Central memory CD8-positive, alpha-beta T cell (primary cell): ENCODE data around the gene STT3B.

ENCODE experiments used
- ATAC-seq: fragments of 150-1000 bp; cut with Tn5 transposase; replicated peaks from 2 replicates; pipeline ENCODE4 v1.10.0; 2022; ENCODE audit warnings: mild to moderate bottlenecking, moderate FRiP score, moderate number of reproducible peaks; ENCODE audit not compliant: poor library complexity, severe bottlenecking; ENCODE audit errors: extremely low read depth
- DNase-seq, 2 donors: peaks; one replicate each; pipeline ENCODE4 v3.0.0; 2021; ENCODE audit warnings: low spot score in 2 of 2
- H3K27ac Mint-ChIP-seq: one replicate; pipeline ENCODE4 v1.8.0; 2022; ENCODE audit warnings: low read depth, mild to moderate bottlenecking, moderate library complexity, mixed read lengths
- H3K27me3 Mint-ChIP-seq: one replicate; pipeline ENCODE4 v1.8.0; 2022; ENCODE audit warnings: mixed read lengths
- H3K36me3 Mint-ChIP-seq: one replicate; pipeline ENCODE4 v1.8.0; 2022; ENCODE audit warnings: mild to moderate bottlenecking, moderate library complexity, mixed read lengths; ENCODE audit not compliant: insufficient read depth
- H3K4me1 Mint-ChIP-seq: one replicate; pipeline ENCODE4 v1.8.0; 2022; ENCODE audit warnings: mixed read lengths
- H3K4me3 Mint-ChIP-seq: one replicate; pipeline ENCODE4 v1.8.0; 2022; ENCODE audit warnings: mild to moderate bottlenecking, moderate library complexity, mixed read lengths
- H3K9me3 Mint-ChIP-seq: one replicate; pipeline ENCODE4 v1.8.0; 2022; ENCODE audit warnings: mixed read lengths

The STT3B gene

DNA sequence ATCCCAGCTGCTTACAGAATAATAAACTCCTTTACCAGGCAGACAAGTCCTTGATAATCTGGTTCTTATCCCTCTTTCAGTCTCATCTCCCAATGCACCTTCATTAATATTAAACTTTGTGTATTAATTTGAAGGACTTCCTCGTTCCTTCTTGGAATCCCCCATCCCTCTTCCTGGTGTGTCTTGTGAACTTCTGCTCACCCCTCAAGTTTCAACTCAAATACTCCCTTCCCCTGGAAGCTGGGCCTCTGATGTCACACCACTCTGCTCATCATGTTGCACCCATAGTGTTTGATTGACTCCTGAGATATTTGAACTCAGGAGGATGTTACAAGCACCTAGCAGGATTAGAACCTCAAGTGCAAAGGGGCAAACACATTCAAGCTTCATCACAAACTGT lies 3.3 kb upstream of the STT3B start:
- no peak overlapping the region for H3K27ac Mint-ChIP-seq
- H3K9me3 Mint-ChIP-seq: no peaks in the 10 kb centered on the region
- H3K36me3 Mint-ChIP-seq: peaks cover 23% of the 10 kb centered on the region
- no peak for ATAC-seq
- peaks cover 9% of the 10 kb centered on the region for H3K4me1 Mint-ChIP-seq
- no peak for DNase-seq
- no peaks in the 10 kb centered on the region for H3K27me3 Mint-ChIP-seq
- H3K4me3 Mint-ChIP-seq: no peak overlapping the region

DNA sequence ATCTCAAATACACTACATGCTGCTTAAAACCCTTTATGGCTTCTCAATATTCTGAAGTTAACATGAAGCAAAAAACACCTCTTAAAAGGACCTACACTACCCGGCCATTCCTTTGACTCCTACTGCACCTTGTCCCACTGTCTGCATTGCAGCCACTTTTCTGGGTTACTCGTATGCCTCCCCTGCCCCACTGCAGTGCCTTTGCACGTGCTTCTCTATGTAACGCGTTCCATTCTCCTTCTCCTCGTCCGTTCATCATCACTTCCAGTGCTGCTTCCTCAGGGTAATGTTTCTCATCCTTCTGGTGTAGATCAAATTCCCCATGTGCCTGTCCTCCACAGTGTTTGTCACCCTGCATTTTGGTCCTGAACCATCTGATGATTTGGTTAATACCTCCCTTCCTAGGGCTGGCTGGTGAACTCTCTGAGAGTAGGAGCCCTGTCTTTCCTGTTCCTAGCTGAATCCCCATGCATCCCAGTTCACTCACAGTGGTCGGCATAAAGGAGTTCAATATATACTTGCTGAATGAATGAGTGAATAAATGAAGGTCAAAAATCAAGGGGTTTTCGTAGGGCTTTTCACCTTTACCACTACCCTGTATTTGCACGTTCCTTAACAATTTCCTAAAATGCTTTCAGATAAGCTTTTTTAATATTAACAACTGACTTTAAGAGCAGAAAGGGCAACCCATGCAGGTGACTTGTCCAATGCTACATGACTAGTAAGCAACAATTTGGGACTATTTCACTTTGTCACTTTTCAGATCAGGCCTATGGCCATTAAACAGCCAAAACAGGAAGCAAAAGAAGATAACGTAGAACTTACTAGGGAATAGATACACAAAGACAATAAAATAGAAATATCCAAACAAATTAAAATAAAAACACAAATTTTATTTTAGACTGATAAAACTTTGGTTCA lies 2.4 kb upstream of the STT3B start:
- Mint-ChIP-seq H3K9me3 (no peaks in the 10 kb centered on the region), H3K4me1 (peaks cover 10% of the 10 kb centered on the region), H3K36me3 (peaks cover 24% of the 10 kb centered on the region), H3K27ac (no peak overlapping the region), H3K4me3 (no peak overlapping the region), H3K27me3 (no peaks in the 10 kb centered on the region)
- DNase-seq (no peak), ATAC-seq (no peak)

DNA sequence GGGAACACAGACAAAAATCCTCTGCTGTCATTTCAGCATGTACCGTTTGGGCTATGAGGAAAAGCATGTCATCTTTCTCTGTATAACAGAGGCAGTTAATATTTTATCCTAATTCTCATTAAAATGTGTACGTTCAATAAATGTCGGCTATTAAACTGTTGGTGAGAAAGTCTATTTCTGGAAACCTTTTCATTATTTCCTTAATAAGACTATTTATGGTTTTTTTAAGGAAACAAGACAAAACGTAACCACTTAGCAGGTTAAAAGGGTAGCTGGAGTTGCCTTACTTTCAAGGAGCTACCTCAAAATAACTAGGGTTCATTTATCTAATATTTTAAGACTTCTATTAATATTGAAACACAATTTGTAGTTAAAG lies 1.8 kb upstream of the STT3B start:
- H3K27me3 Mint-ChIP-seq: no peaks in the 10 kb centered on the region
- peaks cover 13% of the 10 kb centered on the region for H3K4me1 Mint-ChIP-seq
- ATAC-seq (no peak), DNase-seq (no peak)
- H3K4me3 Mint-ChIP-seq: peak overlapping the region; percentile 93
- H3K27ac Mint-ChIP-seq: peak overlapping the region; percentile 95
- no peaks in the 10 kb centered on the region for H3K9me3 Mint-ChIP-seq
- H3K36me3 Mint-ChIP-seq: peaks cover 24% of the 10 kb centered on the region

DNA sequence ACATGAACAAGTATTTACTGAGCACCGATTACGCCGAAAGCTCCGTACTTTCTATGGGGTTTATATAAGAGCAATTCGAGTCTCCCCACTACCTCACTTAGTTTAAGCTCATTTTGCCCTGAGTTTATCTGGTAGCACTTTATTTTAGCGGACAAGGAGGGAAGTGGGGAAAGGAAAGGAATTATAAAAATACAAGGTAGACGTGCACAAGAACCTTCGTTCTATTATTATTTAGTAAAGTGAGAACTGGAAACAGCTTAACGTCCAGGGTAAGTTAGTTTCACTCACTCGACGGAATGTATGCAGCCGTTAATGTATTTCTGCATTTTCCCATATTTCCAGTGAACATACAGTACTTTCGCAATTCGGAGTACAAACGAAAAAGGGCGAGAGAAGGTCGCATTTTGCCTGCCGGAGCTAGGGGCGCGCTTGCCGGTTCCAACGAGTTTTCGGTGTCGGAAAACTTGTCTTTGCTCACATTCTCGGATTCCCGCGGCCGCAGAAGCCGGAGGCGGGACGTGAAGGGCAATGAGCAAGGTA lies 1.2 kb upstream of the STT3B start:
- Mint-ChIP-seq H3K4me3 (peak overlapping the region; percentile 93), H3K4me1 (peaks cover 18% of the 10 kb centered on the region), H3K27ac (peak overlapping the region; percentile 95), H3K9me3 (no peaks in the 10 kb centered on the region), H3K27me3 (no peaks in the 10 kb centered on the region), H3K36me3 (peaks cover 24% of the 10 kb centered on the region)
- ATAC-seq (no peak), DNase-seq (no peak)

DNA sequence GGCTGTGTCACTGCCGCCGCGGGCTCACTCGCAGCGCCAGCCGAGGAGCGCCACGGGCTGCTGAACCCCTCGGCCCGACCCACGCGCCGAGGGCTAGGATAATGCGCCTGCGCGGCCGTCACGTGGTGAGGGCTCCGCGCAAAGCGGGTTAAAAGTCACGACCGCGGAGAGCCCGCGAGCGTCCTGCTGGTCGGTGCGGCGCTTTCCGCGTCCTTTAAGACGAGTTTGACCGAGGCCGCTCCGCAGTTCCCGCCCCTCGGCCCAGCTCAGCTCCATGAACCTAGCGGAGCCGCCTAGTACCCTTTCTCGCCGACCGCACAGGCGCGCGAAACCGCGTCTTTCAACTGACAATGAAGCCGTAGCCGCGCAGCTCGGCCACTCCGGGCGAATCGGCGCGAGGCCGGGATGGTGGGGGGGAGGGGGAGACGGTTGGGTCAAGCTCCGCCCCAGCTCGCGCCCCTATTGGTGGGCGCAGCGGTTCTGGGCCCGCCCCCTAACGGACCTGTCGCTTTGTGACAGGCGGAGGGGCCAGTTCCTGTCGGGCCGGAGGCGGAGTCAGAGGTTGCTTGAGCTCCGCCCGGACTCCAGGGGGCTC lies 636 bp upstream of the STT3B start:
- peak; percentile 86 for ATAC-seq
- H3K27me3 Mint-ChIP-seq: no peaks in the 10 kb centered on the region
- H3K27ac Mint-ChIP-seq: peak overlapping the region; percentile 95
- DNase-seq: peak; percentile 97
- peaks cover 24% of the 10 kb centered on the region for H3K36me3 Mint-ChIP-seq
- H3K4me1 Mint-ChIP-seq: peaks cover 24% of the 10 kb centered on the region
- H3K4me3 Mint-ChIP-seq: peak overlapping the region; percentile 93
- H3K9me3 Mint-ChIP-seq: no peaks in the 10 kb centered on the region

DNA sequence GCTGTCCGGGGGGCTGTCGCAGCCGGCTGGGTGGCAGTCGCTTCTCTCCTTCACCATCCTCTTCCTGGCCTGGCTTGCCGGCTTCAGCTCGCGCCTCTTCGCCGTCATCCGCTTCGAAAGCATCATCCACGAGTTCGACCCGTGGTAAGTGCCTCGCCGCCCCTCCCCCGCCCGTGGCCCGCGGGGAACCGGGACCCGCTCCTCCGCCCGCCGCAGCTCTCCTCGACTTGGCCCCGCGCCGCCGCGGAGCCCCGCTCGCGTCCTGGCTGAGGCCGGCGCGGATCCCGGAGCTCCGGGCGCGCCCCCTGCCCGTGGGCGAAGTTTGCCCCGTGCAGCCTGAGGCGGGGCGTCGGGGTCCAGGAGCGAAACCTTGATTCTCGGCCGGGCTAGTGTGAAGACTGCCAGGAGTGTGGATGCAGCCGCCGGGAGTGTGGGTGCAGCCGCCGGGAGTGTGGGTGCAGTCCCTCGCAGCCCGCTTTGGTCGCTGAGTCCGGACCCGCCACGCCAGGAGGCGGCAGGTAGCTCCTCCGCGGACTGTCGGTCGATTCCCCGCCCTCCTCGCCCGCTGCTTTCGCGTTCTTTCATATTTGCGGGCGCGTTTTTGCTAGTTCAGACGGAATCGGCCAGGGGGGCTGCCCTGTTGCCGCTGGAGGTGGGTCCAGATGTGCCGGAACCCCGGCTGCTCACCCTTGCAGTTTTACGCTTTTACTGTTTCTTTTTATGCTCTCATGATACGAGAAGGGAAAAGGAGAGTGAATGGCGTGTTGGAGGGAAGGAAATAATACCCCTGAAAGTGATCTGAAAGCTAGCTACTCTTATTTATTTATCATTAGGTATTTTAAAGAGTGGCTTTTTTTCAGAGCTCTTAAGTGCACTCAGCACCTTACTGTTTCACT lies 692 bp downstream of the STT3B start:
- H3K27me3 Mint-ChIP-seq: no peaks in the 10 kb centered on the region
- peaks cover 36% of the 10 kb centered on the region for H3K4me1 Mint-ChIP-seq
- peak; percentile 5 for ATAC-seq
- peaks cover 24% of the 10 kb centered on the region for H3K36me3 Mint-ChIP-seq
- H3K27ac Mint-ChIP-seq: peak overlapping the region; percentile 95
- peak; percentile 38 to 44 for DNase-seq
- peak overlapping the region; percentile 93 for H3K4me3 Mint-ChIP-seq
- no peaks in the 10 kb centered on the region for H3K9me3 Mint-ChIP-seq

DNA sequence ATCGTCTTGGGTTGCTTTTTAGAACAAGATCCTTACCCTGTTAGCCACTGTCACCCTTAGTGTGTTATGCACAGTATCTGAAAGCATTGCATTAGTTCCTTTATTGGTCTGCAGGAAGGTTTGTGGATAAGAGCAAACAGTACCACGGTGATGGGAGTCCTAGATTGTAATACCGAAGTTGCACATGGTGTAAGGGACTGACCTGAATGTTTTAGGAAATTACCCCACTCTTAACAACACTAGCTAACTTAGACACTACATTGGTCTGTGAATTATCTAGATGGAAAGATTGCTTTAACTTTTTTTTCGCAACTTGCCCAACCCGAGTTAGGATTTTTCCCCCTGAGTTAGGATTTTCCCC lies 1.3 kb downstream of the STT3B start:
- Mint-ChIP-seq H3K4me3 (peak overlapping the region; percentile 93), H3K4me1 (peaks cover 43% of the 10 kb centered on the region), H3K9me3 (no peaks in the 10 kb centered on the region), H3K27me3 (no peaks in the 10 kb centered on the region), H3K27ac (peak overlapping the region; percentile 95), H3K36me3 (peaks cover 24% of the 10 kb centered on the region)
- ATAC-seq: no peak
- DNase-seq: no peak

DNA sequence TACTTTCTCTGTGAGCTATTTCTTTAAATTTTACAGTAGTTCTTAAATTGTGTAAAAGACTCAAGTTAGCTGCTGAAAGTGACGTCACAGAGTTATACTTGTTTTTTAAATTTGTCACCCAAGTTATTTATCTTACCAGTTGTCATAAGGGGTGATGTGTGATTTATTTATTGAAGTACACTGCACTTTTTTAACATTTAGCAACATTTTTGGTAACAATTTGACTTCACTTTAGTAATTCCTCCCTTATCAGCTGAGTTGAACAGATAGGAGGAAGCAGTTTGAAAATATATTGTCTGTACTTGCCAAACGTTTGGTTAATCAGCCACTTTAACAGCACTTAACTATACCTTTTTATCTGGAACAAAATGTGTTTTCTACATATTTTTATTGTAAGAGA lies 3.8 kb downstream of the STT3B start:
- peak overlapping the region; percentile 32 for H3K27ac Mint-ChIP-seq
- H3K9me3 Mint-ChIP-seq: no peaks in the 10 kb centered on the region
- DNase-seq (no peak), ATAC-seq (no peak)
- H3K36me3 Mint-ChIP-seq: peaks cover 21% of the 10 kb centered on the region
- peaks cover 59% of the 10 kb centered on the region for H3K4me1 Mint-ChIP-seq
- no peaks in the 10 kb centered on the region for H3K27me3 Mint-ChIP-seq
- peak overlapping the region; percentile 93 for H3K4me3 Mint-ChIP-seq

DNA sequence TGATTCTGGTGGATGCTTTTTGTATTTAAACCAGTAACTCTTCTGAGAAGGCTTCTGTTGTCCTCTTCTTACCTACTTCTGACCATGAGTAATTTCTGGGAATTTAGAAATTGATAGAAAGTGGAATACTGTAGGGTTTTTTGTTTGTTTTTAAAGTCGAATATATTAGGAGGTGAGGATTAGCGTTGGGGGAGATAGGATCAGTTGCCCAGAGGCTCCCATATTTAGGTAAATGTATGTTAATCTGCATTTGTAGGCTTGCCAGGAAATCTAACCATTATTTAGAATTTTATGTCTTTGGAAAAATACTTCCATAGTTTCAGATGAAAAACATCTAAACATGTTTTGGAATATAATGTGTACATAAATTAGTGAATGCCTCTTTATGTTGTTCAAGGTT lies 6.1 kb downstream of the STT3B start:
- ATAC-seq: no peak
- Mint-ChIP-seq H3K36me3 (peaks cover 8% of the 10 kb centered on the region), H3K9me3 (no peaks in the 10 kb centered on the region), H3K27ac (no peak overlapping the region), H3K4me3 (peak overlapping the region; percentile 36), H3K27me3 (no peaks in the 10 kb centered on the region), H3K4me1 (peaks cover 75% of the 10 kb centered on the region)
- no peak for DNase-seq

DNA sequence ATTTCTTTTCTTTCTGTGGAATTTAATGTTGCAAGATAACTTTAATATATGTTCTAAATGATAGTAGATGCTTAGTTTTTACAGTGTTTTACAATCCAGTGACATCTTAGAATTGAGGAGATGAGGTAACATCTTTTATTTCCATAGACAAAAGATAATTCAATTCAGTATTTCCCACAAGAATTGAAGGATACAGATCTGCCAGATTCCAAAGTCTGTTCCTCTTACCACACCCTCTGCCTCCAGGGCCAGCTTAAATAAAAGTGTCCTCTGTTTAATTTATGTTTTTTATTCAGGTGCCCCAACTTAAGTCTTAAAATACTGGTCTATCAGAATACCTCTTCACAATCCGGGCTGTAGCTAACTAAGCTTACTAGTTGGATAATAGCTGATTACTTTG lies 6.5 kb downstream of the STT3B start:
- Mint-ChIP-seq H3K27ac (peak overlapping the region; percentile 7), H3K4me1 (peaks cover 75% of the 10 kb centered on the region), H3K4me3 (peak overlapping the region; percentile 36), H3K9me3 (no peaks in the 10 kb centered on the region), H3K27me3 (no peaks in the 10 kb centered on the region), H3K36me3 (peaks cover 7% of the 10 kb centered on the region)
- DNase-seq: no peak
- ATAC-seq: no peak

DNA sequence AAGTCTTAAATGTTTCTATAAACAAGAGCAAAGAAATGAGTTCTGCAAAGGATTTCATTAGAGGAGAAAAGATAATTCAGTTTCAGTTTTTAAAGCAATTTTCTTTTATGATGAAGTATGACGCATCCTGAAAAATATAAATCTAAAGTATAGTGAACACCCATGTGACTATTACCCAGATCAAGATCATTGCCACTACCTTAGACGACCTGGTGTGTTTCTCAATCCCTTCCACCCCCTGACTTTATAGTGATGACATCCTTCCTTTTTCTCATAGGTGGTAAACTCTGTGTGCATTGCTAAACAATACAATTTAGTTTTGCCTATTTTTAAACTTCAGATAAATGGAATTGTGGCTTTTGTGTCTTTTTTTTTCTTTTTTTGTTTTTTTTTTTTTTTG lies 8.4 kb downstream of the STT3B start:
- no peaks in the 10 kb centered on the region for H3K27me3 Mint-ChIP-seq
- DNase-seq (no peak), ATAC-seq (peak; percentile 56)
- peaks cover 81% of the 10 kb centered on the region for H3K4me1 Mint-ChIP-seq
- no peak overlapping the region for H3K4me3 Mint-ChIP-seq
- H3K36me3 Mint-ChIP-seq: peaks cover 4% of the 10 kb centered on the region
- H3K9me3 Mint-ChIP-seq: no peaks in the 10 kb centered on the region
- no peak overlapping the region for H3K27ac Mint-ChIP-seq

DNA sequence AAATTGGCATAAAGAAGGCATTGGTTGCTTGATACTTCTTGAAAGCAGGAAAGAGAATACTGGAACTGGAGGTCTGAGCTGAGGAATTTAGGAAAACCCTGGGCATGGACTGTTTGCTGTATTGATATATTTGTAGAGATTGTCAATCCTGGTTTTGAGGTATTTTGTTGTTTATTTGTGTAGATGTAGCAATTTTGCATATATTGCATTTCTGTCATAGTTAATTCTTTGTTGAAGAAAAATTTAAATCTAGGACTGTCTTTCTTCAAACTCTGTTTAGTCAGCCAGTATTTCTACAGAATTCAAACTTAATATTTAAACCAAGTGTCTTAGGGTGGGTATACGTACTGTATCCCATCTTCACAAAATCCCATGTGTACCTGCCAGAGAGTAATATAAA lies 9.5 kb downstream of the STT3B start:
- Mint-ChIP-seq H3K36me3 (peaks cover 5% of the 10 kb centered on the region), H3K9me3 (no peaks in the 10 kb centered on the region), H3K27me3 (no peaks in the 10 kb centered on the region), H3K27ac (no peak overlapping the region), H3K4me1 (peaks cover 82% of the 10 kb centered on the region), H3K4me3 (no peak overlapping the region)
- ATAC-seq: no peak
- DNase-seq: no peak
